Posterior vena cava (tissue), 2 donors: ENCODE measurements around the gene IGSF3. TPM values are rescaled to one million over a fixed set of nuclear protein-coding genes. Genes with fewer than 3 reads are reported as not detected.

Experiments
- DNase-seq: peaks from one replicate; pipeline ENCODE4 v3.0.0-alpha.2; 2020; ENCODE audit warnings: low spot score
- intact Hi-C, 2 donors: fragments of 100-400 bp; cut with DNase I; formaldehyde crosslinking; loops; one replicate each; pipeline versions ENCODE4 v1.14.1 to v1.14.2; 2022 to 2023
- total RNA-seq, 2 donors: library from RNA; stranded (reverse); fragmentation: NEBNext Ultra II Directional; extraction: Animal tissue kit (Norgen Biotek cat#: 25700); gene quantifications; one replicate each; pipeline ENCODE4 v1.2.1, GENCODE V29; 2021
- donor health status: DM: yes; HTN: yes; CAD: no.
- donor health status: DM: yes; HTN: yes; CAD: no.

Gene IGSF3
- total RNA-seq, 2 donors from 2014 or later, result 2.2 to 3.0 TPM

DNA sequence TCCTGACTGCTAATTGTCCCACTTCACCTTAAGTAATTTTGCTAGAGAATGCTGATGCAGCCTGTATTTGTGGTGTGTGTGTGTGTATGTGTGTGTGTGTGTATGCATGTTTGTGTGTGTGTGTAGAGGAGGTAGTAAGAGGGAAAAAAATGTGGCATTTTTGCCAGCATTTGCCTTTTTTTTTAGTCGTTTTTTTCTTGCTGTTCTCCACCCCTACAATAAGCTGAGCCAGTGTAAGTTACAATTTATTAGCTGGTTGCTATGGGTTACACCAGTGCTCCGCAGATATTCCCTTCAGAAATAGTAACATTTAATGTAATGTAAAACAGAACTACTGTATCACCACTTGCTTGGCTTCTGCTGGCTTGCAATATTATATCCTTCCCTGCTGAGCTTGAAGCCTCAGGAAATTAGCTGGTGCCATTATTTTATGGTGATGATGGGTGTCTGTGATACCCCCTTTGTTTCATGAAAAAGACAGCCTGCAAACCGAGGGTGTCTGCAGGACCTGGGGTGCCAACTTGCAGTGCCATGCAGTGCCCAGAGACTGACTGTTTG is 23.4 kb upstream of the IGSF3 start:
- no peak for DNase-seq
- intact Hi-C loops, result no loop called here

DNA sequence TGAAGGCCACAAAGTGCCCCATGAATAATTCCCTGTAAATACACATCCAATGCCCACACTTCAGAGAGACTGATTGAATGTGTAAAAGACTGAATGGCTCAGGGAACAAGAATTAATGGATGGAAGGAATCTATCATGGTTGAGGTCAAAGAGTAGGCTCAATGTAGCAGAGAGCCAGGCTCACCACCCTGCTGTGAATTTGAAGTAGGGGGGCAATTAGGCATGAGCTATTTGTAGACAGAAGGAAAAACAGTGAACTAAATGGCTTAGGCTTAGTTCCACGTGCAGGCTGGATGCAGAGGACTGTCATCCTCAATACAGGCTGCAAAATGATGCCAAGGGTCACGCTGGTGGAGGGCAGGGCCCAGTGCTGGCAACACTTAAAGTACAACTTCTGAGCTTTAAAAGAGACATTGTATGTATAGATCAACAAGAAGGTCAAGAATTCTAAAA is 22.9 kb upstream of the IGSF3 start:
- no peak for DNase-seq
- intact Hi-C loops, result no loop called here

DNA sequence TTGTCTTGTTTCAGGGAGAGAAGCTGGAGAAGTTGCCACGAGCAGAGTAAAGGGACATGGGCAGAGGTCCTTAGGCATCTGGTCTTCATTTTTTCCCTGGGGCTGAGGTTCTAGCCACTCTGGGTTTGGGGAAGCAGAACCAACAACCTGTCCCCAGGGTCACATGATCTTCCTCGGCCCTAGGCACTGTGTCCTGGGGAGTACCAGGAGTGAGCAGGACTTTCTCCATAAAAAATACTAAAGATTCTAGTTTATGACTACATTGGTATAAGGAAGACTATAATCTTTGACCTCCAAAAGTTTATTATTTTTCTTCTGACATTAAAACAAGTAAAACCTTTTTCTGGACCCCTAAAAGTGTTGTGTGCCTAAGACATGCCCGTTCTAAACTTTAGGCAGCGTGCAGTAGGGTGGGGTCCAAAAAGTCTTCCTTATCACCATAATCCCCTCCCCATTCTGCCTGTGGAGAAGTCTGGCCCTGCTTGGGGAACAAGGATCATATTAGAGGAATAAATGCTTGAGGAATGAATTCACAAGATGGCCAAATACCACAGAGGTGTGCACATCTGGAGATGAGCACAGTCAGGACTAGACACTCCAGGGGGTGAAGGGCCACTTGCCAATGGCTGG is 19.3 kb upstream of the IGSF3 start:
- intact Hi-C loops, result no loop called here
- DNase-seq, result no peak

DNA sequence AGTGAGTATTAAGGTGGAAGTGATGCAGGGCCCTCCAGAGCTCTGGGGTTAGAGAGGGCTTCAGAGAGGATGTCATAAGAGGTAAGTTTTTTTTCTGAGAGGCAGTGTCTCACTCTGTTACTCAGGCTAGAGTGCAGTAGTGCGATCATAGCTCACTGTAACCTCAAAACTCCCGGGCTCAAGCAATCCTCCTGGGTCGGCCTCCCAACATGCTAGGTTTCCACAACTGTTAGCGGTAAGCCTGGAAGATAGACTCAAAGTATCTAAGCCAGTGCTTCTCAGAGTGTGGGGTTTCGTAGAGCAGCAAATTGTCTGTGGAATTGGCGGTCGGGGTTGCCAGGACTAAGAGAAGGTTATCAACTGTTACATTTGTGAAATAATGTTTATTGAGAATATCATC is 18.6 kb upstream of the IGSF3 start:
- no peak for DNase-seq
- intact Hi-C loops, result no loop called here

DNA sequence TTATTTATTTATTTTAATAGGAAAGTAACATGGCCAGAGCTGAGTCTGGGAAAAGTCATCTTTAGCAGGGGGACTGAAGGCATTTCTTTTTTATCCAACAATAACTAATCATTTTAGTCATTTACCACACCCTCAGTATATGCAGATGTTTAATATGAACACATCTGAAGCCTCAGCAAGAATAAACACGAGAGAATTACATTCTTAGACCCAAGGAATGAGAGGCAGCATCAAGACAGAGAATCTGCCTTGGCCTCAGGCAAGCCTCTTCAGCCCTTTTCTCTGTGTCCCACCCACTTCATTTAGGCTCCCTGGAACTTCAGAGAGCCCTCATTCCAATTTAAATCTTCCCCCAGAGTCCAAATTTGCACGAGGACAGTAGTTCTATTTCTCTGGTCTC is 17.0 kb upstream of the IGSF3 start:
- DNase-seq, result no peak
- intact Hi-C loops, result no loop called here

DNA sequence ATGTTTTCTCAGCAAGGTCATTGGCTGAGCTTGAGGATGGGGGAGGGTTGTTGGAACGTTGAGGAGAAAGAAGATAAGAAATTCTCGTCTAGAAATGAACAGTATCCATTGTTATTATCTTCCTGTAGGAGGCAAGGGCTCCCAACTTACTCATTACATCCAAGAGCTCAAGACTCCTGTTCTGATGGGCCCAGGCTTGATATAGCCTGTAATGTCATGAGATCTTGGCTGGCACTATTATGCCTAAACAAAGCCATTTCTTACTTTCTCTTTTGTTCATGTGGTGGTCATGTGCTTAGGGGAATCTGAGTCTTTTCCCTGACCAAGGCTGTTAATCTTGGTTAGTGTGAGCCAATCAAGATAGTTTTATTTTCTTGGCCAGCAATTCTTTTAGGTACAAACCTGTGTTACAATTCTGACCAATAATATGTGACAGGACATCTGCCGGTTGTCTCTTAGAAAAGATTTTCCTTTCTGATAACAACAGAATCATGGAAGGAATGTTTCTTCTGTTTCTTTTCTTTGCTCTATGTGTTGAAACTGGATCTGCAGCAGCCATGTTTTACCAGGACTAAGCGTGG is 15.2 kb upstream of the IGSF3 start:
- DNase-seq, result no peak
- intact Hi-C loops, result no loop called here

DNA sequence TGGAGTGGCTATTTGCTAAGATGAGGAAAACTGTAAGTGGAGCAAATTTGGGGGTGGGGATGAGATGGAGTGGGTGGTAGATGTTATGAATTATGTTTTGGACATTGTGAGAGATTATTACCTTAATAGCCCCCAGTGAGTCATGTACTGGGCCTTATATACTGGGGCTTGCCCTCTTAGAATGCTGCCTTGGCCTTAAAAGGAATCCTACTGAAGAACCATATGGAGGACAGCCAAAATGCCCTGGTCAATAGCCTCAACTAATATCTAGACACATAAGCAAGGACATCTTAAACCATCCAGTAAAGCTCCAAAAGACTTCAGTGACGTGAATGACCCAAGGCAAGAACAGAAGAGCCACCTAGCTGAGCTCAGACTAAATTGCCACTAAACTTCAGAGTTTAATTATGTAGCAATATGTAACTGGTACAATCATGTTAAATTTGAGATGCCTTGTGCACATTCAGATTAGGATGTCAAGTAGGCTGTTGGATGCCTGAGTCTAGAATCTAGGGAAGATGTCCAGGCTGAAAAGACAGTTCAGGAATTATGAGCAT is 13.9 kb upstream of the IGSF3 start:
- no peak for DNase-seq
- intact Hi-C loops, result no loop called here

DNA sequence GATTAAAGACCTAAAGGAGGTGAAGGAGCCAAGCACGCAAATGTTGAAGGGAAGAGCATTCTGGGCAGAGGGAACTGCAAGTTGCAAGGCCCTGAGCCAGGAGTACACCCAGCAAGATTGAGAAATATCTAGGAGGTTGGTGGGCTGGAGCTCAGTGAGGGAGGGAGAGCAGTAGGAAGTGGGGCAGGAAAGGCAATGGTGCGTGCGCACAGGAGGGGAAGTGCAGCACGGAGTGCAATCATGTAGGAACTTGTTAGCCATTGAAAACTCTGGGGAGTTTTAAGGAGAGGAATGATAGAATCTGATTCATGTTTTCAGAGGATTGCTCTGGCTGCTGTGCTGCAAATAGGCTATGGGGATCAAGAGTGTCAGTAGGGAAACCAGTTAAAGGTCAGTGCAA is 13.2 kb upstream of the IGSF3 start:
- no peak for DNase-seq
- intact Hi-C loops, result no loop called here

DNA sequence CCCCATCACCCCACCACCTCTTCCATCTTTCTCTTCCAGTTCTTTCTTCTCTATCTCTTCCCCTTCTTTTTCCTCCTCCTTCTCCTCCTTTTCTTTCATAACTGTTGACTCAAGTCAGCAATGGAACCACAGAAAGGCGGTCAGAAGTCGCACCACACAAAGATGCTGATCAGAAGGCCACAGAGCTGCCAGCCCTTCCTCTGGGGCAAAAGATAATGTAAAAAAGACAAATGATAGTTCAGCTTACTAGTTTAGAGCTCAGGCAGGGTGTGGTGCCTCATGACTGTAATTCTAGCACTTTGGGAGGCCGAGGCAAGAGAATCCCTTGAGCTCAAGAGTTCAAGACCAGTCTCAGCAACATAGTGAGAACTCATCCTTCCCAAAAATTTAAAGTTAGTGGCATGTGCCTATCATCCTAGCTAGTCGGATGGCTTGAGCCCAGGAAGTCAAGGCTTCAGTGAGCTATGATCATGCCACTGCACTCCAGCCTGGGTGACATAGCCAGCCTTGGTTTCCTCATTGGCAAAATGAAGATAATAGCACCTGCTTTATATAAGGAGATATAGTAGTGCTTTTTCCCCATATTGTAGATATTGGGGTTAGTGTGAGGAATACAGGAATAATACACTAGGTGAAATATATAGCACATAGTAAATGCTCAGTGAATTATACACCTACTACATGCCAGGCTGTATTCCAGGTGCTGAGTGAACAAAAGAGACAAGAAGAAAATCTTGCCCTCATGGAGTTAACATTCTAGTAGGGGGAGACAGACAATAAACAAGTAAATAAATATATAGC is 12.5 kb upstream of the IGSF3 start:
- no peak for DNase-seq
- intact Hi-C loops, result no loop called here

DNA sequence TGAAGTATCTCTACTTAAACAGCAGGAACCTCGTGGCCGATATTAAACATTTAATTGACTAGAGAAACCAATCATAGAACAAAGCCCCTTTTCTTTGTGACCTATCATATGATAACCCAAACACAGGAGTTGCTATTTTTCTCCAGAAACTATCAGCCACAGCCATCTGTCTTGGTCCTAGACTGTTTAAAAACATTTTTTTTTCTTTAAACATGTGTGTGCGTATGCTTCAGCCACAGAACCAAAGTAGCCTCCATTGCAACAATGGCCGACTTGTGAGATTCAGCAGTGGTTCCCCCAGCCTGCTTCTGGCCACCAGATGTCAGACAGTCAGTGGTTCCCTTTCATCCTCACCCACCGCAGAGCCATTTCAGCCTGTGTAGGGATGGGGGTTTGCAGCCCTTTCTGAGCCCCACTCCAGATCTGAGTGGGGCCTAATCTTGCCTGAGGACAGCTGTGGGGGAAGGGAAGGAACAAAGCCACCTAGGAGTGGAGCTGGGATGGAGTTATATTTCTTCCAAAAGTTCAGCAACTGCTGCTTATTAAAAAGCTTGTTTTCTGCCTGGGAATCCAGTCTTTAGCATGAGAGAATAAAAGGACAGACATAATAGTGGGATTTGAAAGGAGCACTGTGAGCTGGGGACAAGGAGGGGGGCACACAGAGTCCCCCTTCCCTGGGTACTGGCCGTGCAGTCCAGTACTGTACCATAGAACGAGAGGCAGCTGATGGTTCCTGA is 11.7 kb upstream of the IGSF3 start:
- intact Hi-C loops, result no loop called here
- no peak for DNase-seq

DNA sequence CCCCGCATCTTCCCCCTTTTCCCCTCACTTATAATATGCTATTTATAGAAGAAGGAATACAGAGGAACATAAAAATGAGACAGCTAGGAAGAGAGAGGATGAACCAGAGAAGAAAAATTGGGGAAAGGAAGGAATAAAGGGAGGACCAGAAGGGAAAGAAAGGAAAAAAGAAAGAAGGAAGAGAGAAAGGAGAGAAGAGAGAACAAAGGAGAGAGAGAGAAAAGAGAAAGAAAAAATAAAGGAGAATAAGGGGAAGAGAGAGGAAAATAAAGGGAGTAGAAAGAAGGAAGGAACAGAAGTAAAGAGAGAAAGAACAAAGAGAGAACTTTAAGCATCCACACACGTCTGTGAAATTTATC is 11.2 kb upstream of the IGSF3 start:
- DNase-seq, result no peak
- intact Hi-C loops, result no loop called here

DNA sequence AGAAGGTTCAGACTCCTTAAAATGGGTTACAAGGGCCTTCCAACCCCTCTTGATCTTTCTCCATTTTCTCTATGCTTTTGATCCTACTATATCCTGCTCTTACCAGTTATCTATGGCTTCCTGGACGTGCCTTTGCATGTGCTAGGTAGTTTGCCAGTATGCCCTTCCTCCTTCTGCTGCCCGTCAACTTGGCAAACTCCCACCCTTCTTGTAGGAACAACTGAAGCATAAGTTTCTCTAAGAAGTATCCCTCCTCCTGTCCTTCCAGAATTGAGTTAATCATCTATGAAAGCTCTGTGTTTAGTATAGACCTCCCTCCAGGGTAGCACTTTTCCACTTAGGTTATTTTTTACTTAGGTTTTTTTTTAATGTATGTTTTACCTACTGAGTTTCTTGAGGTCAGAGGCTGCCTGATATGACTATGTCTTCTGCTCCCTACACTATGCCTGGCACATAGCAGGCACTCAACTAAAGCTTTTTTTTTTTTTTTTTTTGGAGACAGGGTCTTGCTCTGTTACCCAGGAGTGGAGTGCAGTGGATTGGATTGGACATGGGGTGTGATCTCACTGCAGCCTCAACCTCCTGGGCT is 10.0 kb upstream of the IGSF3 start:
- no peak for DNase-seq
- intact Hi-C loops, result no loop called here

DNA sequence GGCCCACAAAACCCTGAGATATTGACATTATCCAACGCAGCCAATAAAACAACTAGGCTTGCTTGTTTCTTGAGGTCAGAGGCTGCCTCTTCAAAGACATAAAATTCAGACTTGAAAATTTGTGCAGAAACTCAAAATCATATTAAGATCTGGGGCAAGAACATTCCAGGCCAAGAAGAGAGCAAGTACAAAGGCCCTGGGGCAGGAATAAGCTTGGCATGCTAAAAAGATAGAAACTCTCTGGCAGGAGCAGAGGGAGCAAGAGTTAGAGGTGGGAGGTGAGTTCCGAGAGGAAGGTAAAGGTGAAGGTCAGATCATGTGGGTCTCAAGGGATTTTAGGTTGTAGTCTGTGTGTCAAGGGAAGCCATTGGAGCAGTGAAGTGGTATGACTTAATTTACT is 8.8 kb upstream of the IGSF3 start:
- intact Hi-C loops, result no loop called here
- no peak for DNase-seq

DNA sequence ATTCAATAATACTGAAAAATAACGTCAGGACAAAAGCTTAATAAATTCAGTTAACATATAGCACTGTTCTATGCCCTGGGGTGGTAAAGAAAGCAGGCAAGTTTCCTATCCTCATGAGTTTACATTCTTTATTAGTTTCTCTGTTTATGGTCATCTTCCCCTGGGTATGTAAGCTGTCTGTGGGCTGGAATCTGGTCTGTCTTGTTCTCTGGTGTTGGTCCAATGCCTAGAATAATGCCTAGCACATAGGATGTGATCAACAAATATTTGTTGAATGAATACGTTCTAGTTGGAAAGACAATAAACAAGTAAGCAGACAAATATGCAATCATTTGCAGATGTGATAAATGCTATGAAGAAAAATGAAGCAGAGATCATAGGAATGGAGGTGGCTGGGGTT is 7.2 kb upstream of the IGSF3 start:
- DNase-seq, result no peak
- intact Hi-C loops, result no loop called here

DNA sequence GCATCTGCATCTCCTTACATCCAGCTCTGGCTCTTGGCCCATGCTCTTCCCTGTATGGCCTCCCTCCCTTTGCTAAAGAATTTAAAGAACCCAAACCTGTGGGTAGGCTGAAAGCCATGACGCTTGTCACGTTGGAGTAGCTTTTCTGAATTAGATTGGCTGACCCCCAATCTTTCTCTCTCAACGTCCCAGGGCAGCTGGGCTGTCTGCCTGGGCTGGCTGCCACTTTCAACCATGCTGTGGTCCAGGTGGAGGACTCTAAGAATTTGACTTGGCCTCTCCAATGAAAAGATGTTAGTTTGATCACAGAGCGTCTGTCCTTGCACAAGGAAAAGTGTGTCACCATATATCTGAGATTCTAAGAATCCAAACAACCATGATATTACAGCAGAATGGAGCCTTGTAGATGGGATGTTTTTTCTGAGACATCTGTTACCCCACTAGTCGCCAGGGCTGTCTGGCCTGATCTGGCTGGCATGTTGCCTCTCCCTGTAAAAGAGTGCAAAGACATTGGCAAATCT is 6.5 kb upstream of the IGSF3 start:
- DNase-seq, result no peak
- intact Hi-C loops, result no loop called here

DNA sequence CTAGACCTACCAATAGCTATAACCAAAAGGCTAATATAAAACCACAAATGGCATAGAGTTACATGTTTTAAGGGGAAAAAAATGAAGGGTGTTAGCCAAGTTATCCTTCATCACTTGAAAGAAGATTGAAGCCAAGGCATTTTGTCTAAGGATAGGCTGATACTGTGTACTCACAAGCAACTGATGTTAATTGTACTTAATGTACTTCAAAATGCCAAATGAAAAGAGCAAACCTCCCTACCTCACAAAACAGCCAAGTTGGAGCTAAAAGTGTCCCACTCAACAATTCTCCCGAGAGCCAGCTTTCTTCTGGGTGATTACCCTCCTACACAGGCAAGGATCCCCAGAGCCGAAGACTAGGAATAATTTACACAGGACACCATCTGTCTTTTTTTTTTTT is 4.4 kb upstream of the IGSF3 start:
- intact Hi-C loops, result no loop called here

DNA sequence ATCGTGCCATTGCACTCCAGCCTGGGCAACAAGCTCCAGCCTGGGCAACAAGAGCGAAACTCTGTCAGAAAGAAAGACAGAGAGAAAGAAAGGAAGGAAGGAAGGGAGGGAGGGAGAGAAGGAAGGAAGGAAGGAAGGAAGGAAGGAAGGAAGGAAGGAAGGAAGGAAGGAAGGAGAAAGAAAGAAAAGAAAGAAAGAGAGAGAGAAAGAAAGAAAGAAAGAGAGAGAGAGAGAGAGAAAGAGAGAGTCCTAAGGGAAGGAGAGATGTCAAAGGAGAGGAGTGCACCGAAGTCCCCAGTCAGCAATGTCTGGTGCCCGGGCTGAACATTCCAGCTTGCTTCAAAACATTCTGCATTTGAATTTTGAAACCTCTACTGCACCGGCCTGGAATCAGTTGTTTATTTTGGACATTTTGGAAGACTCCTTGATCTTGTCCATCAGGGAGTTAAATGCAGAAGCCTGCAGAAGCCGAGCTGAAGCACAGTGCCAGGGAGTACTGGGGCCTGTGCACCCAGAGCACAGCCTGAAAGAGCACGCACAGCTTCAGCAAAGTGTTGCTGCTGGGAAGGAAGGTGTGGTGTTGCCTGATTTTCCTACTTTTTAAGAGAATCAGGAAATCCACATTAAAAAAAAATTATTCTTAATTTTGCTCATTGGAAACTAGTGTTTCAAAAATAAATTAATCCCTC is 3.7 kb upstream of the IGSF3 start:
- no peak for DNase-seq

More for the DNA sequence above, 4.4 kb upstream of the IGSF3 start:
- no peak for DNase-seq

DNA sequence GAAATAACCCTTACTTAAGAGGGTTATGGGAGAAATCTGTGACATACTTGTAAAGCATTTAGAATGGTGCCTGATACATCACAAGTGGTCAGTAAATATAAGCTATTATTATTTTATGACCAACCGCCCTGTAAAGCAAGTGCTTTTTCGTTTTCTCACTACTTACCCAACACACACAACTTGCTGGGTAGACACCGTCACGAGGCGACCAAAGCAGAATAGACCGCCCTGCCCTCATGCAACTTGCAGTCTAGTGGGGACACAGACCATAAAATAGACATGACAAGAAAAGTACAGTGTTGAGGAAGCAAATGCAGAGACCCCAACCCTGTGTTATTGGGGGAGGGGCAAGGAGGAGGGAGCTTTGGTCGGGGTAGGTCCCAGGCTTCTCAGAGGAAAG is 744 bp upstream of the IGSF3 start:
- no peak for DNase-seq
- intact Hi-C loops, result no loop called here

More for the DNA sequence above, 3.7 kb upstream of the IGSF3 start:
- intact Hi-C loops, result no loop called here
